Thoracic aorta (tissue), 2 donors: Measurements from ENCODE around the gene MYH7. TPM values are rescaled to one million over a fixed set of nuclear protein-coding genes. Genes with fewer than 3 reads are reported as not detected.
"Not testable (repeated sequence)": the region's sequence is repeated elsewhere in the genome, so short reads cannot be mapped to it uniquely, and the experiment has no call there.

Experiments
- ATAC-seq: fragments of 150-250 bp; one replicate; pipeline ENCODE4 v1.8.0; 2017; ENCODE audit warnings: low read depth; ENCODE audit not compliant: insufficient number of reproducible peaks, low FRiP score
- DNase-seq: peaks from one replicate; pipeline ENCODE4 v3.0.0-alpha.2; 2020; ENCODE audit warnings: low spot score
- H3K27ac ChIP-seq, 2 donors: fragments of 200-600 bp; sonication (generic); 1 replicate in 1 of 2; 2 replicates in 1 of 2; pipeline ENCODE4 v1.5.1; 2016; ENCODE audit warnings: mild to moderate bottlenecking in 2 of 2, moderate library complexity in 2 of 2
- H3K27me3 ChIP-seq: fragments of 200-600 bp; sonication (generic); replicated peaks from 2 replicates; pipeline ENCODE4 v1.6.0; 2016; ENCODE audit warnings: mild to moderate bottlenecking; ENCODE audit not compliant: insufficient read depth
- H3K36me3 ChIP-seq: fragments of 200-600 bp; sonication (generic); one replicate; pipeline ENCODE4 v1.5.1; 2016
- H3K4me1 ChIP-seq, 2 donors: fragments of 200-600 bp; sonication (generic); 1 replicate in 1 of 2; 2 replicates in 1 of 2; pipeline versions ENCODE4 v1.5.1 to v1.6.0; 2016; ENCODE audit warnings: low read depth in 2 of 2, mild to moderate bottlenecking in 1 of 2; ENCODE audit not compliant: control insufficient read depth in 1 of 2
- H3K4me3 ChIP-seq: fragments of 200-600 bp; sonication (generic); 2 replicates; pipeline ENCODE4 v1.5.1; 2016; ENCODE audit warnings: mild to moderate bottlenecking
- H3K9me3 ChIP-seq: fragments of 200-600 bp; sonication (generic); 2 replicates; pipeline ENCODE4 v1.5.1; 2016
- total RNA-seq, 2 donors: library from RNA; depleted of rRNA; stranded (reverse); fragments of >200 nt; gene quantifications; one replicate each; pipeline versions ENCODE4 v1.1.0 to v1.2.3, GENCODE V29; 2016
- TF ChIP-seq, protein P1 (sequence below): fragments of 200-600 bp; sonication (generic); IDR thresholded peaks from one replicate; pipeline ENCODE4 v1.5.1; 2019; ENCODE audit warnings: antibody characterized with exemption

Gene MYH7
- total RNA-seq, 2 donors from 2014 or later: 0.81 TPM; not detected in 1

DNA sequence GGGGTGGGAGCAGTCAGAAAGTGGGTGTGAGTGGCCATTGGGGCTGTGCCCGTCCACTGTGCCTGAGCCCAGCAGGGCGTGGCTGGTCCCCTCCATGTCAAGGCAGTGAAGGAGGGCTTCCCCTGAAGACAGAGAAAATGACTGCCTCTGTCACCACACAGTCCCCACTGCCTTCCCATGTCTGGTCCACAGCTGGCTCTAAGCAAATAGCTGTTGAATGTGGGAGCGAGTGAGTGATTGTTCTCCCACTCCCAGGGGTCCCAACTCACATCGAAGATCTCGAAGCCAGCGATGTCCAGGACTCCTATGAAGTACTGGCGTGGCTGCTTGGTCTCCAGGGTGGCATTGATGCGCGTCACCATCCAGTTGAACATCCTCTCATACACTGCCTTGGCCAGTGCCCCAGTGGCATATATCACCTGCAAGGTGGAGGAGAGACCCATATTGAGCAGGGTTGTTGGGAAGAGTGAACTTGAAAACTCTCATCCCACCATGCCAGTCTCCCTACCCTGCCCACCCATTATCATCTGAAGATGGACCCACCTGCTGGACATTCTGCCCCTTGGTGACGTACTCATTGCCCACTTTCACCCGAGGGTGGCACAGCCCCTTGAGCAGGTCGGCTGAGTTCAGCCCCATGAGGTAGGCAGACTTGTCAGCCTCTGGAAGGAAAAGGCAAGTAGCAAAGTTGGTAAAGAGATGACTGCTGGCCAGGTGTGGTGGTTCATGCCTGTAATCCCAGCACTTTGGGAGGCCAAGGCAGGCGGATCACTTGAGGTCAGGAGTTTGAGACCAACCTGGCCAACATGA, 6.6 kb downstream of the MYH7 start:
- TF ChIP-seq, protein P1, sequence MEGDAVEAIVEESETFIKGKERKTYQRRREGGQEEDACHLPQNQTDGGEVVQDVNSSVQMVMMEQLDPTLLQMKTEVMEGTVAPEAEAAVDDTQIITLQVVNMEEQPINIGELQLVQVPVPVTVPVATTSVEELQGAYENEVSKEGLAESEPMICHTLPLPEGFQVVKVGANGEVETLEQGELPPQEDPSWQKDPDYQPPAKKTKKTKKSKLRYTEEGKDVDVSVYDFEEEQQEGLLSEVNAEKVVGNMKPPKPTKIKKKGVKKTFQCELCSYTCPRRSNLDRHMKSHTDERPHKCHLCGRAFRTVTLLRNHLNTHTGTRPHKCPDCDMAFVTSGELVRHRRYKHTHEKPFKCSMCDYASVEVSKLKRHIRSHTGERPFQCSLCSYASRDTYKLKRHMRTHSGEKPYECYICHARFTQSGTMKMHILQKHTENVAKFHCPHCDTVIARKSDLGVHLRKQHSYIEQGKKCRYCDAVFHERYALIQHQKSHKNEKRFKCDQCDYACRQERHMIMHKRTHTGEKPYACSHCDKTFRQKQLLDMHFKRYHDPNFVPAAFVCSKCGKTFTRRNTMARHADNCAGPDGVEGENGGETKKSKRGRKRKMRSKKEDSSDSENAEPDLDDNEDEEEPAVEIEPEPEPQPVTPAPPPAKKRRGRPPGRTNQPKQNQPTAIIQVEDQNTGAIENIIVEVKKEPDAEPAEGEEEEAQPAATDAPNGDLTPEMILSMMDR: no peak
- H3K4me1 ChIP-seq: no peaks in the 10 kb centered on the region
- H3K27me3 ChIP-seq: no peaks in the 10 kb centered on the region
- no peak overlapping the region for H3K4me3 ChIP-seq
- no peak overlapping the region for H3K27ac ChIP-seq
- no peaks in the 10 kb centered on the region for H3K9me3 ChIP-seq
- H3K36me3 ChIP-seq: no peaks in the 10 kb centered on the region
- DNase-seq: no peak
- no peak for ATAC-seq

DNA sequence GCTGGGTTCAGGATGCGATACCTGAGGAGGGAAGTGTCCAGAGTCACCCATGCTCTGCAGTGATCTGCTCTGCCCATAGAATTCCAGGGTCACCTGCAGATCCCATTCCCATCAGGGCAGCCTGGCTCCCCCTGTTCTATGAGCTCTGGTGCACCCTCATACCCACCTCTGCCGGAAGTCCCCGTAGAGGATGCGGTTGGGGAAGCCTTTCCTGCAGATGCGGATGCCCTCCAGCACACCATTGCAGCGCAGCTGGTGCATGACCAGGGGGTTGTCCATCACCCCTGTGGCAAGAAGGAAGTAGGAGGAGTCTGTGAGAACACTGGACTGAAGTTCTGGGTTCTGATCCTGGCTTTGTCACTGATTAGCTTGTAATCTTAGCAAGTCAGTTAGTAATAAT, 9.7 kb downstream of the MYH7 start:
- H3K4me3 ChIP-seq, H3K9me3 ChIP-seq, H3K27me3 ChIP-seq, DNase-seq, ATAC-seq, H3K36me3 ChIP-seq, H3K27ac ChIP-seq, H3K4me1 ChIP-seq: not testable (repeated sequence)

DNA sequence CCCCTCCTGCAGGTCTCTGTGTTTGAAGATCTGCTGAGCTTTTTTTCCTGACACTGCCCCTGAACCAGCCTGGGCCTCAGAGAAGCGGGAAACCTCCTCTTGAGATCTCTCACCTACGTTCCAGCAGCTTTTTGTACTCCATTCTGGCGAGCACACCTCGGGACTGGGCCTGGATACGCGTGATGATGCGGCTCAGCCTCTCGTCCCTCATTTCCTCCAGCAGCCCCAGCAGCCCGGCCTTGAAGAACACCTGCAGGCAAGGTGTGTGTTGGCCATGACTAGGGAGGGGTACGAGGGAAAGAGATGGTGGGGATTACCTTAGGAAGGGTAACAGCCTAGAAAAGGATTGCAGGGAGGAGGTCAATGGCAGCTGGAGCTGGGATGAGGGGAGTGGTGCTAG, 10.3 kb downstream of the MYH7 start:
- DNase-seq: no peak
- H3K4me3 ChIP-seq: no peak overlapping the region
- no peak for ATAC-seq
- H3K27ac ChIP-seq: no peak overlapping the region
- H3K4me1 ChIP-seq: no peaks in the 10 kb centered on the region
- TF ChIP-seq, protein P1: no peak
- H3K36me3 ChIP-seq: no peaks in the 10 kb centered on the region
- no peaks in the 10 kb centered on the region for H3K9me3 ChIP-seq
- no peaks in the 10 kb centered on the region for H3K27me3 ChIP-seq

DNA sequence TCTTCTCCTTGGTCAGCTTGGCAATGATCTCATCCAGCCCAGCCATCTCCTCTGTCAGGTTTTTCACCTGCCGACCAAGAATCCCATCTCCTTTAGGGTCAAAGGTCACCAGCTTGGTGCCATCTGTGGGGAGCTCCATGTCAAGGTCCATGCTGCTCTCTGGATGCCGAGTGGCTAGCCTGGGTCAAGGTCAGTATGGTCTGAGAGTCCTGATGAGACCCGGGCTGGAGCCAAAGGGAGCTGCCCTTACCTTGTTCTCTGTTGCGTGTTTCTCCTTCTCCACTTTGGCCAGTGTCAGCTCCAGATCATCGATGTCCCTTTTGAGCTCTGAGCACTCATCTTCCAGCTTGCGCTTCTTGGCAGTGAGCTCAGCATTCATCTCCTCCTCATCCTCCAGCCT, 11.8 kb downstream of the MYH7 start:
- DNase-seq (no peak), ATAC-seq (no peak)
- Histone ChIP-seq H3K4me1 (no peaks in the 10 kb centered on the region), H3K27ac (no peak overlapping the region), H3K27me3 (no peaks in the 10 kb centered on the region), H3K9me3 (no peaks in the 10 kb centered on the region), H3K36me3 (no peaks in the 10 kb centered on the region), H3K4me3 (no peak overlapping the region)
- TF ChIP-seq, protein P1: no peak

DNA sequence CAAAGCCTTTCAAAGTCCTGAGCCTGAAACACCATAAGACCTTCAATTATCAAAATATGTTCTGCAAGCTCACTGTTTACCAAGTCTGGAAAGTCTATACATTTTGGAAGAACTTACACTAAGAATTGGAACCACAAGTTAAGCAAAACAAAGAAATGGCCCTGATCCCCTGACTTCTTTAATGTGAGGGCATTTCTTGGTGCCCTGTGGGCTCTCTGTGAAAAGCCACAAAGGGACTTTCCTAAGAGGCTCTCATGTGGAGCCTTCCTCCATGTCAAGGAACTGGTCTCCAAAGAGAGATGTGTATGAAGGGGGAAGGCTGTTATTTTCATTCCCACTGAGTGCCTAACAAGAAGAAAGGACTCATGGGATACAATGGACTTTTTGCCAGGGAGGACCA, 13.9 kb downstream of the MYH7 start:
- Histone ChIP-seq H3K4me3 (no peak overlapping the region), H3K27me3 (no peaks in the 10 kb centered on the region), H3K4me1 (no peaks in the 10 kb centered on the region), H3K27ac (no peak overlapping the region), H3K36me3 (no peaks in the 10 kb centered on the region), H3K9me3 (no peaks in the 10 kb centered on the region)
- TF ChIP-seq, protein P1: no peak
- DNase-seq (no peak), ATAC-seq (no peak)

DNA sequence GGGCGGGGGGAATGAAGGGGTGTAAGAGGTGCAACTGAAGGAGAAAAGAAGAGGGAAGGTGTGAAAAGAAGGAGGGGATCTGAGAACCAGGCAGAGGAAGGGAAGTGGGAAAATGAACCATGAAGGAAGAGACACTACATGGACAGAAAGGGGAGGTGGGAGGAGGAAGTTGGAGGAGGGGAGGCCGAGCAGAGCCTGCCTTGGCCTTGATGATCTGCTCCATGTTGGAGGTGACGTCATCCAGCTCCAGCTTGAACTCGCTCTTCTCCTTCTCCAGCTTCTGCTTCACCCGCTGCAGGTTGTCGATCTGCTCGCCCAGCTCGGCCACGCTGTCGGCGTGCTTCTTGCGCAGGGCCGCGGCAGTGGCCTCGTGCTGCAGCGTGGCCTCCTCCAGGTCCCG, 15.8 kb downstream of the MYH7 start:
- H3K36me3 ChIP-seq, H3K4me3 ChIP-seq: not testable (repeated sequence)

More for the DNA sequence above, 15.8 kb downstream of the MYH7 start:
- H3K9me3 ChIP-seq, DNase-seq, ATAC-seq, H3K27ac ChIP-seq, H3K27me3 ChIP-seq, H3K4me1 ChIP-seq: not testable (repeated sequence)
